ENCODE data around the gene DEFB118.

Gene DEFB118

GRCh38 chr20:31414381-31414780, 46.0 kb downstream of the DEFB118 start:
- H3K4me3 ChIP-seq (ENCODE audit: control insufficient read depth, low read depth, low read length) = no peak overlapping the region
- no peak for TF ChIP-seq CTCF (IDR thresholded peaks at IDR 0.05; ENCODE audit: control insufficient read depth, insufficient read depth, low read depth, low read length, missing control alignments)
- no peak for DNase-seq (ENCODE audit: low read depth)

GRCh38 chr20:31415653-31416052, 47.3 kb downstream of the DEFB118 start:
- no peak for TF ChIP-seq CTCF (IDR thresholded peaks at IDR 0.05; ENCODE audit: control insufficient read depth, insufficient read depth, low read depth, low read length, missing control alignments)
- no peak overlapping the region for H3K4me3 ChIP-seq (ENCODE audit: control insufficient read depth, low read depth, low read length)
- DNase-seq (ENCODE audit: low read depth) = no peak

- no peak for TF ChIP-seq CTCF (IDR thresholded peaks at IDR 0.05; ENCODE audit: control insufficient read depth, insufficient read depth, low read depth, low read length, missing control alignments)
Observed at GRCh38 chr20:31418307-31418706, 49.9 kb downstream of the DEFB118 start.

More at GRCh38 chr20:31418307-31418706, 49.9 kb downstream of the DEFB118 start:
- no peak overlapping the region for H3K4me3 ChIP-seq (ENCODE audit: control insufficient read depth, low read depth, low read length)
- no peak for DNase-seq (ENCODE audit: low read depth)

All from AG09309 (cell line).